ENCODE data around the gene PALLD. TPM values are rescaled to one million over a fixed set of nuclear protein-coding genes. Genes with fewer than 3 reads are reported as not detected.

The PALLD gene
- total RNA-seq, 4 donors from 2014 or later = 93.3 to 214 (median 174) TPM

DNA sequence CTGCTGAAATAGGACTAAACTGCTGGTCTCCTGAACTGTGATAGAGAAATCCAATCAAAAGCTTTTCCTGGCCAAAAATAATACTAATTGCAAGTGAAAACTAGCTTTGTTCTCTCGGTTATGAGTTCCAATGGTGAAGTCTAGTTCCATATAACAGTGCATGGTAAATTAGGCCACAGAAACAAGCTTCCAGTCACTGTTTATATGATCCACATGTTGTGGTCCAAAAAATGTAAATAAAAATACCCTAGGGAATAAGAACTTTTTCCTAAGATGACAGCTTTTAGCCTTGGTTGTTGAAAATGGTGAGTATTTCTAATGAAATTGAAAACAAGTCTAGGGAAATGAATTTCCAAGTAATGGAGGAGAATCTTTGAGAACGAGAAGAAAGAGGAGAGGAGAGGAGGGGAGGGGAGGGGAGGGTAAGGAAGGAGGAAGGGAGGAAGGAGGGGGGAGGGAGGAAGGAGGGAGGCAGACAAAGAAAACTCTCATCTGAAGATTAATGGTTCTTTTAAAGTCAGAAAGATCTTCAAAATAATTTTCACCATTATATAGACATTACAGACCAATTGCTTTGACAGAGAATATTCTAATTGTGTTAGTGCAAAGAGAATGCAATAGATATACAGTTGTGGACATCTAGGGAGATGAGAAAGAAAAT lies 26.1 kb downstream of the PALLD start:
- H3K4me3 ChIP-seq = no peak overlapping the region
- no peak overlapping the region for H3K27ac ChIP-seq
- DNase-seq (ENCODE audit: low spot score in 2 of 2) = no peak
- H3K27me3 ChIP-seq = no peaks in the 10 kb centered on the region
- H3K4me1 ChIP-seq = peaks cover 0 to 3% (median 0%) of the 10 kb centered on the region in 4 donors
- no peaks in the 10 kb centered on the region for H3K36me3 ChIP-seq
- H3K9me3 ChIP-seq = no peaks in the 10 kb centered on the region
- TF ChIP-seq POLR2A (IDR thresholded peaks at IDR 0.05) (no peak), EP300 (IDR thresholded peaks at IDR 0.05) (no peak)
- TF ChIP-seq, protein P1, sequence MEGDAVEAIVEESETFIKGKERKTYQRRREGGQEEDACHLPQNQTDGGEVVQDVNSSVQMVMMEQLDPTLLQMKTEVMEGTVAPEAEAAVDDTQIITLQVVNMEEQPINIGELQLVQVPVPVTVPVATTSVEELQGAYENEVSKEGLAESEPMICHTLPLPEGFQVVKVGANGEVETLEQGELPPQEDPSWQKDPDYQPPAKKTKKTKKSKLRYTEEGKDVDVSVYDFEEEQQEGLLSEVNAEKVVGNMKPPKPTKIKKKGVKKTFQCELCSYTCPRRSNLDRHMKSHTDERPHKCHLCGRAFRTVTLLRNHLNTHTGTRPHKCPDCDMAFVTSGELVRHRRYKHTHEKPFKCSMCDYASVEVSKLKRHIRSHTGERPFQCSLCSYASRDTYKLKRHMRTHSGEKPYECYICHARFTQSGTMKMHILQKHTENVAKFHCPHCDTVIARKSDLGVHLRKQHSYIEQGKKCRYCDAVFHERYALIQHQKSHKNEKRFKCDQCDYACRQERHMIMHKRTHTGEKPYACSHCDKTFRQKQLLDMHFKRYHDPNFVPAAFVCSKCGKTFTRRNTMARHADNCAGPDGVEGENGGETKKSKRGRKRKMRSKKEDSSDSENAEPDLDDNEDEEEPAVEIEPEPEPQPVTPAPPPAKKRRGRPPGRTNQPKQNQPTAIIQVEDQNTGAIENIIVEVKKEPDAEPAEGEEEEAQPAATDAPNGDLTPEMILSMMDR (IDR thresholded peaks at IDR 0.05) = no peak
- WGBS, 2 donors = 33 to 37% methylated on average over 2 of the region's 2 CpGs

DNA sequence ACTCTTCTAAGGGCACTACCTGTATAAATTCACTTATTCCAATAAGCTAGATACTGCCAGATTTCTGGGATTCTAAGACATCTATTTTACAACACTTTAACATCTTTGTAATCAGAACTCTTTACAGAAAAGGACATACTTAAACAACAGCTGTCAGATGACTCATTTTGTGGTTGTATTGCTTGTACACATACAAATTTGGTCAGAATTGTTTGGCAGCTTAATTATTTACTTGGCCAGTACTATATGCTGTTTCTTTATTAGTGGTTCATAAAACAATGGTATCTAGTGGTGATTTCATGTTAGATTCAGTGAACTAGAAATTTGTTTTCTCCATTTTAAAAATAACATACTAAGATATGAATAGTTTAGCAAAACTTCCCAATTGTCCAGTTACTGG lies 27.2 kb downstream of the PALLD start:
- H3K27me3 ChIP-seq = no peaks in the 10 kb centered on the region
- no peaks in the 10 kb centered on the region for H3K36me3 ChIP-seq
- no peak overlapping the region for H3K4me3 ChIP-seq
- TF ChIP-seq EP300 (IDR thresholded peaks at IDR 0.05) (no peak), POLR2A (IDR thresholded peaks at IDR 0.05) (no peak)
- TF ChIP-seq, protein P1 (IDR thresholded peaks at IDR 0.05) = no peak
- no peaks in the 10 kb centered on the region for H3K9me3 ChIP-seq
- DNase-seq (ENCODE audit: low spot score in 2 of 2) = no peak
- H3K27ac ChIP-seq = no peak overlapping the region
- peaks cover 0 to 3% (median 0%) of the 10 kb centered on the region in 4 donors for H3K4me1 ChIP-seq

DNA sequence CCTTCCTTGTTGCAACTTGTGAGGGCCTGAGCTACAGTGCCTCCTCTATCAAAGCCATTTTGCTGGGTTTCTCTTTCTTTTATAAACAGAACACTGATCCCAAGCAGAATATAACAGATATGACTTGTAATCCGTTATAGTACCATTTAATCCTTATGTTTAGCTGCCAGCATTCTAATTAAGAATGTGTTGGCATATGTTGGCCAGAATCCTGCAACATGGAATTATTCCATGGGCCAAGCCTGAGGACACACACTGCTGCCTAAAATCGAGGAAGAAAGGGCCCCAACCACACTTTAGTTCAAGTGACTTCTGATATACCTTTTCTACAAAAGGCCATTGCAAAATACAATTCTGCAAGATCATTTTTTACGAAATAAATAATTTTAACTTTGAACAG lies 28.0 kb downstream of the PALLD start:
- WGBS, 2 donors = 85 to 86% methylated on average over 3 of the region's 3 CpGs
- H3K4me3 ChIP-seq = no peak overlapping the region
- H3K4me1 ChIP-seq = peaks cover 0 to 3% (median 0%) of the 10 kb centered on the region in 4 donors
- H3K27ac ChIP-seq = no peak overlapping the region
- no peak for DNase-seq (ENCODE audit: low spot score in 2 of 2)
- no peaks in the 10 kb centered on the region for H3K9me3 ChIP-seq
- H3K27me3 ChIP-seq = no peaks in the 10 kb centered on the region
- TF ChIP-seq EP300 (IDR thresholded peaks at IDR 0.05) (no peak), POLR2A (IDR thresholded peaks at IDR 0.05) (no peak)
- TF ChIP-seq, protein P1 (IDR thresholded peaks at IDR 0.05) = no peak
- no peaks in the 10 kb centered on the region for H3K36me3 ChIP-seq

DNA sequence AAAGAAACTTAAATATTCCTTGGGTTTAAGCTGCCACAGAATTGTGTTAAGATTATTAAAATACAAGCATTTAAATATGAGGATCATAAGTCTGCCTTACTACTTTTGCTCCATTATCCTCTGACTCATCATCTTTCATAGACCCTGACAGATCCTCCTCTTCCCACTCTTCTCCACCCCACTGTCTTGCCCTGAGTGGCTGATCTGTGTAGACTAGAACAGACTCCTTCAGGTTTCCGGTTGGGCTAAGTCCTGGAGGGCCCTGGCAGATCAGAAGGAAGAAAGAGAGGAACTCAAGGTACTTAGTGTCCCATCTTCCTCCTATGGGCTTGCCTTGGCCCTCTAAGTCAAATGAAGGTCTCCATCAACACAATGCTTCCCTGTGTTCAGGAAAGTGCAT lies 30.7 kb downstream of the PALLD start:
- 73 to 96% methylated on average over 1 of the region's 1 CpG for WGBS, 2 donors
- no peak overlapping the region for H3K27ac ChIP-seq
- H3K9me3 ChIP-seq = no peaks in the 10 kb centered on the region
- no peaks in the 10 kb centered on the region for H3K4me1 ChIP-seq
- H3K27me3 ChIP-seq = no peaks in the 10 kb centered on the region
- no peaks in the 10 kb centered on the region for H3K36me3 ChIP-seq
- DNase-seq (ENCODE audit: low spot score in 2 of 2) = no peak
- TF ChIP-seq, protein P1 (IDR thresholded peaks at IDR 0.05) = no peak
- no peak for TF ChIP-seq POLR2A (IDR thresholded peaks at IDR 0.05)
- no peak overlapping the region for H3K4me3 ChIP-seq

DNA sequence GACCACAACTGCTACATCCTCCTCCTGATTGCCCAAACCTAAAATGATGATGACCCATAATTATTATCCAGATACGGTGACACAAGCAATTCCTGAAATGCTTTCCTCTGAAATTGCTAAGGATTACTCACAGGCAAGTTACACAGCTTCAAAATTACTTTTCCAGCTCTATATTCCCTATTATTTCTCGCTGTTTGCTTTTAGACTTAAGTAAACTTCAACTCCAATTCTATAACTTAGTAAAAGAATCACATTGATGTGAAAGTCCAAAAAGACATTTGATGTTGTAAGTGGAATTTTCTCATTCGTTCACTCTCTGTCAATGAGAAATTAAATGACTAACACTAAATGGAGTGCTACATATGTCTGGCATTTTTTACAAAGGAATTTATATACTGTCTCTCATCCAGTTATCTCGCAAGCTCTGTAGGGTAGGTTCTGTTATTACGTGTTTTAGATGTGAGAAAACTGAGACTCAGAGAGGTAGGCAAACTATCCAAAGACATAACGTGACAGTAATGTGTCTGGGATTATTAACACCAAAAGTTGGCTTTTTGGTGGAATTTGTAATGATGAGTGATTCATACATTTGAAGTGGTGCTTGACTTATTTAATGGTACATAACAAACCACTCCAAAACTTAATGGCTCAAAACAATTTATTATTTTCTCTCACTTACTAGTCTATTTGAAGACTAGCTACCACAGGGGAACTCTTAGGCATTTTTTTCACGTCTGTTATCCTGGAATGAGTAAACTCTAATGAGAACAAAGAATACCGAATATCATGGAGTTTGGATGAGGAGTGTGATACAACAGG lies 31.5 kb downstream of the PALLD start:
- TF ChIP-seq, protein P1 (IDR thresholded peaks at IDR 0.05) = no peak
- no peak for TF ChIP-seq POLR2A (IDR thresholded peaks at IDR 0.05)
- no peak for TF ChIP-seq EP300 (IDR thresholded peaks at IDR 0.05)
- no peak for DNase-seq (ENCODE audit: low spot score in 2 of 2)
- H3K4me3 ChIP-seq = no peak overlapping the region
- no peaks in the 10 kb centered on the region for H3K27me3 ChIP-seq
- 83 to 88% methylated on average over 8 of the region's 8 CpGs for WGBS, 2 donors
- H3K9me3 ChIP-seq = no peaks in the 10 kb centered on the region
- H3K27ac ChIP-seq = no peak overlapping the region
- H3K36me3 ChIP-seq = no peaks in the 10 kb centered on the region
- H3K4me1 ChIP-seq = no peaks in the 10 kb centered on the region
